Left renal pelvis (tissue), 4 donors: ENCODE data around the gene CATSPER3. TPM values are rescaled to one million over a fixed set of nuclear protein-coding genes. Genes with fewer than 3 reads are reported as not detected.
"Not testable (repeated sequence)": the region's sequence is repeated elsewhere in the genome, so short reads cannot be mapped to it uniquely, and the experiment has no call there.

Experiments
- DNase-seq, 4 donors: peaks; one replicate each; pipeline ENCODE4 v3.0.0-alpha.2; 2013; ENCODE audit warnings: low read depth in 4 of 4, low spot score in 3 of 4
- polyA plus RNA-seq, 4 donors: library from polyadenylated mRNA; unstranded; fragments of 120-200 nt; gene quantifications; one replicate each; pipeline ENCODE4 v1.2.1, GENCODE V29; 2013; ENCODE audit not compliant: insufficient read length in 4 of 4

The CATSPER3 gene
- polyA plus RNA-seq, 4 donors, result 0.67 to 1.8 (median 1.2) TPM

DNA sequence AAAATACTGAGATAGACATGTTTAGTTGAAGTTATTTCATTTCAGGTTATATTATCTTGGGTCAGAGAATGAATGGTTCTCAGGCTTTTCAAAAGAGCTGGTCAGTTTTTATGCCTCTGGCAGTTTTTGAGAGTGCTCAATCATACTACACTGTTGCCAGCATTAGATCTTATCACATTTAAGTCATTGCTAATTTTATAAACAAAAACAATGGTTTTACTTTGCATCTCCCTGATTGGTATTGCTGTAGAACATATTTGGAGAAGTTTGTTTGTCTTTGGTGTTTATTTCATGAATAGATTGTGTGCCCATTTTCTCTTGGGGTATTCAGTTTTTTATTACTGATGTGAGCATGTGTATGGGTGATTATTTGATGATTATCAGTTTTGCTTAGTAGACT lies 1.5 kb downstream of the CATSPER3 start:
- DNase-seq, result no peak

DNA sequence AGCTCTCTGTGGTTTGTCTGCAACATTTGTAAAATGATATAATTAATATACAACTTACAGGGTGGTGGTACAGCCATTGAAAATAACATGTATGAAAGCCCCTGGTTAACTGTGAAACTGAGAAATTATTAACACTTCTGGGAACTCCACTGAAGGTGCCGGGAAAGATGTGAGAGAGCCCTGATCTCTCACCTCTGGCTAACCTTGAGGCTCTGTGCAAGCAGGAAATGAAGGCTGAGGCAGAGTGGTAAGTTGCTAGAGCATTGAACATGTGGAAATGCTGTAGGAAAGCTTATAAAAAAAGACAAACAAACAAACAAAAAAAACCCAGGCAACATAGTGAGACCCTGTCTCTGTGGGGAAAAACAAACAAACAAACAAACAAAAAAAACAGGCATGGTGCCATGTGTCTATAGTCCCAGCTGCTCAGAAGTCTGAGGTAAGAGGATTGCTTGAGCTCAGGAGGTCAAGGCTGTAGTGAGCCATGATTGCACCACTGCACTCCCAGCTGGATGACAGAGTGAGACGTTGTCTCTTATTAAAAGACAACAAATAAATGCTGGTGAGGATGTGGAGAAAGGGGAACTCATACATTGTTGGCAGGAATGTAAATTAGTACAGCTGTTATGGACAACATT lies 7.5 kb downstream of the CATSPER3 start:
- no peak for DNase-seq

DNA sequence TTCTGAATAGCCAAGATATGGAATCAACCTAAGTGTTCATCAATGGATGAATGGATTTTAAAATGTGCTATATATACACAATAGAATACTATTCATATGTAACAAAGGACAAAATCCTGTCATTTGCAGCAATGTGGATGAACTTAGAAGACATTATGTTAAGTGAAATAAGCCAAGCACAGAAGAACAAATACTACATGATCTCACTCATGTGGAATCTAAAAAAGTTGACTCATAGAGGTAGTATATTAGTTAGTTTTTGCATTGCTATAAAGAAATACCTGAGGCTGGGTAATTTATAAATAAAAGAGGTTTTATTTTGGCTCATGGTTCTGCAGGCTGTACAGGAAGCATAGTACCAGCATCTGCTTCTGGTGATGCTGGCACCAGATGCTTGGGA lies 8.1 kb downstream of the CATSPER3 start:
- DNase-seq, result no peak

DNA sequence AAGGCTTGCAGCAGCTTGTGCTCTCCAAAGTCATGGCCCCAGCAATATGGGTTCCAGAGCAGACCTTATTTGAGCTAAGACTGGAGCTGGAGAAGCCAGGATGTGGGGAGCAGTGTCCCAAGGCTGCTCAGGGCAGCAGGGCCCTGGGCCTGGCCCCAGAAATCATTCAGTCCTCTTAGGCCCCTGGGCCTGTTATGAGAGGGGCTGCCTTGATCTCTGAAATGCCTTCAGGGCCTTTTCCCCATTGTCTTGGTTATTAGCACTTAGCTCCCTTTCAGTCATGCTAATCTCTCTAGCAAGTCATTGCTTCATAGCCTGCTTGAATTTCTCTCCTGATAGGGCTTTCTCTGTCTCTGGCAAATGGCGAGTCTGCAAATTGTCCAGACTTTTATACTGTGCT lies 9.1 kb downstream of the CATSPER3 start:
- no peak for DNase-seq

DNA sequence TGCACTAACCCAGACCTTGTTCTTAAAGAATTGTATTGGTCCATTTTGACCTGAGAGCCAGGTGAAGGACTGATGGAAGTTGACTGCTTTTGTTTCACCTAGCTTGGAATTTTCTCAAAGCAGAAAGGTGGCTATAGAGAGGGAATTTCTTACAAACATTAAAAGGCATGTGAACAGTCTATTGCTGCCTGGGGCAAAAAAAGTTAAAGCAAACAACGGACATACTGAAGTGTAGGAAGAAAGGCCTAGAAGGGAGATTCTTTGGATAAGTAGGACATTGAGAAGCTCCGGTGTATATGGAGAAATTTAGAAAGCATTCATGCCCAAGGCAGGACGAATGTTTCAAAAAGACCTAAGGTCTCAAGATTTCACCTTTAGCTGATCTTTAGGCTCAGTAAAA lies 11.7 kb downstream of the CATSPER3 start:
- DNase-seq, result no peak

DNA sequence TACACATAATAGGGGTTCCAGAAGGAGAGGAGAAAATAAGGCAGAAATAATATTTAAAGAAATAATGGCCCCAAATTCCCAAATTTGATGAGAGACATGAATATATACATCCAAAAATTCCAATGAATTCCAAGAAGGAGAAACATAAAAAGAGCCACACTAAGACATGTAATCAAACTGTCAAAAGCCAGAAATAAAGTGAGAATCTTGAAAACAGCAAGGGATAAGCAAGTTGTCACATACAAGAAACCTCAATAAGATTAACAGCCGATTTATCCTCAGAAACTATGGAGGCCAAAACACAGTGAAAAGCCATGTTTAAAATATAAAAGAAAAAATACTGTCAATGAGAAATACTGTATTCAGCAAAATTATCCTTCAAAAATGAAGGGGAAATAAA lies 14.5 kb downstream of the CATSPER3 start:
- no peak for DNase-seq

DNA sequence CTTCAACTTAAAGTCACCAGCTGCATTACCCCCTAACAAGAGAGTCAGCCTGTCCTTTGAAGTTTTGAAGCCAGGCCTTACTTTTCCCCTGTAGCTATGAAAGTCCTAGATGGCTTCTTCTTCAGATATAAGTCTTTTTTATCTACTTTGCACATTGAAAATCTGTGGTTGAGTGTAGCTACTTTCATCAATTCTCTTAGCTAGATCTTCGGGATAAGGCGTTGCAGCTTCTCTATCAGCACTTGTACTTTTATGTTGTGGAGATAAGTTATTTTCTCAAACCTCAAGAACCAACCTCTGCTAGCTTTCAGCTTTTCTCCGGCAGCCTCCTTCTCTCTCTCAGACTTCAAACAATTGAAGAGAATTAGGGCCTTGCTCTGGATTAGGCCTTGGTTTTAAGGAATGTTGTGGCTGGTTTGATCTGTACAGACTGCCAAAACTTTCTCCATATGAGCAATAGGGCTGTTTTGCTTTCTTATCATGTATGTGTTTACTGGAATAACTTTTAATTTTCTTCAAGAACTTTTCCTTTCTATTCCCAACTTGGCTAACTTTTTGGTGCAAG lies 21.6 kb downstream of the CATSPER3 start:
- no peak for DNase-seq

DNA sequence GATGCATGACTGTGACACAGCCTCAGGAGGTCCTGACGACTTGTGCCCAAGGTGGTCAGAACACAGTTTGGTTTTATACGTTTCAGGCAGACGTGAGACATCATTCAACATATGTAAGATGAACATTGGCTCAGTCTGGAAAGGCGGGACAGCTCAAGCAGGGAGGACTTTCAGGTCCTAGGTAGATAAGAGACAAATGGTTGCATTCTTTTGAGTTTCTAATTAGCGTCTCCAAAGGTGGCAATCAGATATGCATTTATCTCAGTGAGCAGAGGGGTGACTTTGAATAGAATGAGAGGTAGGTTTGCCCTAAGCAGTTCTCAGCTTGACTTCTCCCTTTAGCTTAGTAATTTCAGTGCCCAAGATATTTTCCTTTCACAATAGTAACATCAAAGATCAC lies 22.5 kb downstream of the CATSPER3 start:
- DNase-seq, result not testable (repeated sequence)

DNA sequence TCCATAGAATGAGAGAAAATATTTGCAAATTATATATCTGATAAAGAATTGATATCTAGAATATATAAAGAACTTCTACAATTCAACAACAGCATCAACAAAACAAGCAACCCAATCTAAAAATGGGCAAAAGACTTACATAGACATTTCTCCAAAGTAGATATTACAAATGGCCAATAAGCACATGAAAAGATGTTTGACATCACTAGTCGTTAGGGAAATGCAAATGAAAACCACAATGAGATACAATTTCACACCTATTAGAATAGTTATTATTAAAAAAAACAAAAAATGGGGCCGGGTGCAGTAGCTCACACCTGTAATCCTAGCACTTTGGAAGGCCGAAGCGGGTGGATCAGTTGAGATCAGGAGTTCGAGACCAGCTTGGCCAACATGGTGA lies 24.4 kb downstream of the CATSPER3 start:
- DNase-seq, result no peak

DNA sequence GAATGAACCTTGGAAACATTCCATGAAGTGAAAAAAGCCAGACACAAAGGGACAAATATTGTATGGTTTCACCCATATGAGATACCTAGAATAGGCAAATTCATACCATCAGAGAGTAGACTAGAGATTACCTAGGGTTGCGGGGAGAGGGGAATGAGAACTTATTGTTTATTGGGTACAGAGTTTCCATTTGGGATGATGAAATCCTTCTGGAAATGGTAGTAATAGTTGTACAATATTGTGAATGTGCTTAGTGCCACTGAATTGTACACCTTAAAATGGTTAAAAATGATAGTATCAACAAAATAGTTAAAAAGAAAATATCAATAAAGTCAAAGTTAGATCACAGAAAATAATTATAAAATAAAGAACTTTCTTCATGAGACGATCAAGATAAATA lies 25.5 kb downstream of the CATSPER3 start:
- DNase-seq, result no peak

DNA sequence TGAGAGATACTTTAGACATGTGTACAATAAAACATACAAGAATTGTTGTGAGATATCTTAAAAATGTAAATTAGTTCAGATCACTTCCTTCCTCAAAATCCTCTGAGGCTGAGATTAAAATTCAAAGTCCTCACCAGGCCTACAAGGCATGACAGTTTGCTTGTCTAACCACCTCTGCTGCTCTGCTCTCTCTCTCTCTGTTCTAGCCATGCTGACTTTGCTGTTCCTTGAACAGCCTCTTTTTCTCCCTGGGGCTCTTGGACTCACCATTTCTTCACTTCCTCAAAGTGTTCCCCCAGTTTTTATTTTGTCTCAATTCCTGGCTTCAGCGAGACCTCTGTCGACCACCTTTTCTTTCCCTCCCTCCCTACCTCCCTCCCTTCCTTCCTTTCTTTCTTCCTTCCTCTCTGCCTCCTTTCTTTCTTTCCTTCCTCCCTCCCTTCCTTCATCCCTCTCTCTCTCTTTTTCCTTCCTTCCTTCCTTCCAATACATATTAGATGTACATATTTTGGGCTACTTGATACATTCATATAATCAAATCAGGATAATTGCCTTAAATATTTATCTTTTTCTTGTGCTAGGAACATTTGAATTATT lies 27.0 kb downstream of the CATSPER3 start:
- DNase-seq, result no peak

DNA sequence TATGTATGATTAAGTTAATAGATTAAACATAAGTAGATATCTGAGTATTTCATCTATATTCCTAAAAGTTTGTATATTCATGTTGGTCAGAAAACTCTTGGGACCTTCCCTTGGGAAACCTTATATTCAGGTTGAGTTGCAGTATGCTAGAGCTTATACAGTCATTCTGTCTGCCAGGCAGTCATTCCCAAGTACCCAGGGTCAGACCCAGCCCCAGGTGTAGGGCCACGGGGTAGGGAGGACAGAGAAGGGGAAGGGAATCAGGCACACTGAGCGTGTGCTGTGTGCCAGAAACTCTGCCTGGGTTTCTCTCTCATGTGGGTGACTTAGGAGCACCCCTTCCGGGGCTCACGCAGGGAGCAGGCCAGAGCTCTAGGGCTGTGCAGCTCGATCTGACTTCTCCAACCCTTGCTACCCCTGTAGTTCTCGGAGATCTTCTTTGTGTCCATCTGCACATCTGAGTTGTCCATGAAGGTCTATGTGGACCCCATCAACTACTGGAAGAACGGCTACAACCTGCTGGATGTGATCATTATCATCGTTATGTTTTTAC lies 28.2 kb downstream of the CATSPER3 start:
- DNase-seq, result no peak

DNA sequence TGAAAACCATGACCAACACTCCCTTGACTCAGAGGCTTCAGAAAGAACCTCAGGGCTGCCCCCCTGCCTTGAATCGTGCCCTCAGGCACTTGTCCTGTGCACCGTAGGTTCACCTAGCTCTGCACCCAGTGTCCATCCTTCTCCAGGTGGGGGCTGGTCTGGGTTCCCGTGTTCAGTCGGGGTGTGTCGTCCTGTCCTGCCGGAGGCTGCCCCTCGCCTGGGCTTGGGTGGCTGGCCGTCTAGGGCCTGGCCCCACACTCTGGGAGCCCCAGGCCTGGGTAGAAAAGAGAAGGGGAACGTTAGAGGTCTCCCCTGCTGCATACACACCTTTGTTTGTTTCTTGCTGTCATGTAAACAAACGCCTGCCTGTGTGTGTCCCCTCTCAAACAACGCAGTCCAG lies 29.3 kb downstream of the CATSPER3 start:
- no peak for DNase-seq

DNA sequence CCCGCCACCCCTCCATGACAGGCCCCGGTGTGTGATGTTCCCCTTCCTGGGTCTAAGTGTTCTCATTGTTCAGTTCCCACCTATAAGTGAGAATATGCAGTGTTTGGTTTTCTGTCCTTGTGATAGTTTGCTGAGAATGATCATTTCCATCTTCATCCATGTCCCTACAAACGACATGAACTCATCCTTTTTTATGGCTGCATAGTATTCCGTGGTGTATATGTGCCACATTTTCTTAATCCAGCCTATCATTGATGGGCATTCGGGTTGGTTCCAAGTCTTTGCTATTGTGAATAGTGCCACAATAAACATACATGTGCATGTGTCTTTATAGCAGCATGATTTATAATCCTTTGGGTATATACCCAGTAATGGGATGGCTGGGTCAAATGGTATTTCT lies 30.4 kb downstream of the CATSPER3 start:
- DNase-seq, result not testable (repeated sequence)

DNA sequence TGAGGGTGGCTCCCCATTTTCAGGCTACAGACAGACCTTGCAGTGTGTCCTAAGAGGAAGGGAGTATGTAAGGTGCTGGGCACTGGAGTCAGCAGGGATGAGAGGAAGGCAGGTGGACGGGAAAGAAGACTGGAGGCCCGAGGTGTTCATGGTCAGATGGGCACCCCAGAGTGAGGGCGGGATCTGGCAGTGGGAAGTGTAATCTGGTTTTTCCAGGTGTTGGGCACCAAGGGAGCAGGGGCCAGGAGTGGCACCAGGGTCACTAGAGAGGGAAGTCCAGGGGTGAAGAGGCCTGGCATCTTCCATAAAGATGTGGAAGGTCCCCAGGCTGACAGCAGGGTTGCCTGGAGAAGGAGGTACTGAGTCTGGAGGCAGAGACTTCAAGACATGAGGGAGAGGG lies 36.7 kb downstream of the CATSPER3 start:
- DNase-seq, result no peak

DNA sequence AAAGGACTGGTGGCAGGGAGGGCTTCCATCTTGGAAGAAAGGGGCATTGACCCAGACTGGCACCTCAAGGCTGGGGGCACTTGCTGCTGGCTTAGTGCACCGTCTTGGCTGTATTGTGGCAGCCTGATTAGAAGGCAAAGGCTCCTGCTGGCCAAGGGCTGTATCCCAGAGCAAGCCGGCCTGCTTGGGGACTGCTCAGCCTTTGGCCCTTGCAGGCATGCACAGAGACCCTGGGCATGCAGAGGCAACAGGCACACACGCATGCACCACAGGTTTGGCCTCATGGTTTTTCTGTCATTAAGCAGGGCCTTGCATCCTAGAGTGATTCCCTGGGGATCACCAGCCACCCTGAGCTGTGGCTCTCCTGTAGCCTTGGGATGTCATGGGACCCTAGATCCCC lies 37.4 kb downstream of the CATSPER3 start:
- no peak for DNase-seq

DNA sequence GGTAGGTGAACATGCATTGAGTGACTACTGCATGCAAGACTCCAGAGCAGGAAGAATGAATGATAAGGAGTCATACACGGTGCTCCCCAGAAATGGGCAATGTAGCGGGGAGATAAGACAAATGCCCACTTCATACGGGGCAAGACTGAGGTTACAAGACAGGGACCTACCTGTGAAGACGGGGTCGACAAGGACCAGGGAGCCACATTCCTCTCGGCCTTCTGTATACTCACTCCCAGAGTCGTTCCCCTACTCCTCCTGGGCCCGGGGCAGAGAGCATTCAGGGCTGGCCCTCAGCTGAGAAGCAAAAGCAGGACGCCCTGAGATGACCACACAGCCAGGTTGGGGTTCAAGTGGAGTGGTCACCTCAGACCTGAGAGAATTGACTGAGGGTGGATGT lies 39.6 kb downstream of the CATSPER3 start:
- no peak for DNase-seq

DNA sequence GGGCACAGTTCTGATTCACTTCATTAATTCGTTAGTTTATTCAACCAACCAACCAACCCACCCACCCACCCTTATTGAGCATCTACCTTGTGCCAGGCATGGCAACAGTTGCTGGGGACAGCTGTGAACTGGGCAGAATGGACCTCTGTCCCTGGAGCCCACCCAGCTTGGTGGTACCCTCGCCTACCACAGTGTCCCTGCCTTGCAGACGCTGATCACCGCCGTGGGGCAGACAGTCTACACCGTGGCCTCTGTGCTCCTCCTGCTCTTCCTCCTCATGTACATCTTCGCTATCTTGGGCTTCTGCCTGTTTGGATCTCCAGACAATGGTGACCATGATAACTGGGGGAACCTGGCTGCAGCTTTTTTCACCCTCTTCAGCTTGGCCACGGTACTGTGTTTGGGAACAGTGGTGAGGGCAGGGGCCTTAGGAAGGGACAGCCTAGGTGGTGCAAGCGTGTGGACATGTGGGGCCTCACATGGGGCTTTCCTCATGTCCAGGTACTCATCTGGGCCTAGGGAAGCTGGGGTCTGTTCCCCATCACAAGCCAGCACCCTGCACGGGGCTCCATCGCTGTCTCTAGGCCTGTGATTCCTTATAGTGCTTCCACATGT lies 40.1 kb downstream of the CATSPER3 start:
- DNase-seq, result no peak

DNA sequence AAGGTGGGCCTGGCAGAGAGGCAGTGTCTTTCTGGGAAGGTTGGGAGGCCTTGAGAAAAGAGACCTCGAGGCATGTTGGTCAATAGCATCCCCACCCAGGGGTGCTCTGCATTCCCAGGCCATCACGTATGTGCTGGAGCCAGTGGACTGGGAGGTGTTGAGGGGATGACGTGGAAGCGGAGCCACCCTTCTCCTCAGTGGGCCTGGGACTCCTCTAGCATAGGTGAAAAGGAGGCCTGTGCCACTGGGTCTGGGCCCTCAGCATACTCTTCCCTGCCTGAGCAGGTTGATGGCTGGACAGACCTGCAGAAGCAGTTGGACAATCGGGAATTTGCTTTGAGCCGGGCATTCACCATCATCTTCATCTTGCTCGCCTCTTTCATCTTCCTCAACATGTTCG lies 40.8 kb downstream of the CATSPER3 start:
- DNase-seq, result no peak

DNA sequence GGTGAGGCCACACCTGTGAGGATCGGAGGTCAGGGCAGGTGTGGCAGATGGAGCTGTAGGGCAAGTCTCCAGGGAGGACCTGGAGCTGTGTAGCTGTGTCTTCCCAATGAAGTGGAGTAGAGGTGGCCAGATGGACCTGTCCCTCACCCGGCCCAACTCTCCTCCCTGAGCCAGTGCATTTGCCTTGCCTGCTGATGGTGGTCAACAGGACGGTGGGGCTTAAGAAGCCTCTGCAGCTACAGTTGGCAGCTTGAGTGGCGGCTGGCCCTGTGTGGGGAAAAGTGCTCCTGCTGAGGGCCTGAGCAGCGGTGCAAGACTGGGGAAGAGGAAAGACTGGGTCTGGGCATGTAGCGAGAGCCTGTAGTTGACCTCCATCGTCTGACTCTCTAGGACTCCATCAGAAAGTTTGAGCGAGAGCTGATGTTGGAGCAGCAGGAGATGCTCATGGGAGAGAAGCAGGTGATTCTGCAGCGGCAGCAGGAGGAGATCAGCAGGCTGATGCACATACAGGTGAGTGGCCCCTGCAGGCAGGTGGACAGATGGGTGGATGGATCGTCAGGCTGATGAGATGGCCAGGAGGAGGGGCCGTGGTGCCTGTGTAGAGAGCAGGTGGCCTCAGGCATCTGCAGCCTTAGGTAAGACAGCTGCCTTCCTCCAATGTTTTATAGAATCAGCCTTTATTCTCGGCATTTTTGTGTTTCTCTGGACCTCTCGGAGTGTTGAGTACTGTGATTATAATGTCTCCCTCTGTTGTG lies 41.5 kb downstream of the CATSPER3 start:
- DNase-seq, result no peak
